ENCODE data around the gene AGPAT2.
"Not testable (repeated sequence)": the region's sequence is repeated elsewhere in the genome, so short reads cannot be mapped to it uniquely, and the experiment has no call there.

Gene AGPAT2

GRCh38 chr9:136707849-136708517 is 20.7 kb upstream of the AGPAT2 start:
- H3K4me3 ChIP-seq (ENCODE audit: low read depth, low read length) = no peak overlapping the region
- TF ChIP-seq CTCF (IDR thresholded peaks at IDR 0.05; ENCODE audit: low read depth, low read length, missing control alignments) = no peak
- no peak for DNase-seq (ENCODE audit: low read depth)

GRCh38 chr9:136707011-136707410 is 19.8 kb upstream of the AGPAT2 start:
- H3K4me3 ChIP-seq (ENCODE audit: low read depth, low read length) = no peak overlapping the region
- no peak for DNase-seq (ENCODE audit: low read depth)
- no peak for TF ChIP-seq CTCF (IDR thresholded peaks at IDR 0.05; ENCODE audit: low read depth, low read length, missing control alignments)

- no peak for TF ChIP-seq CTCF (IDR thresholded peaks at IDR 0.05; ENCODE audit: low read depth, low read length, missing control alignments)
- H3K4me3 ChIP-seq (ENCODE audit: low read depth, low read length) = no peak overlapping the region
- DNase-seq (ENCODE audit: low read depth) = no peak
These were observed 18.3 kb upstream of the AGPAT2 start for GRCh38 chr9:136705564-136705963.

- not testable (repeated sequence) for DNase-seq (ENCODE audit: low read depth); H3K4me3 ChIP-seq (ENCODE audit: low read depth, low read length)
These were observed 17.5 kb upstream of the AGPAT2 start for GRCh38 chr9:136704741-136705140.

- no peak overlapping the region for H3K4me3 ChIP-seq (ENCODE audit: low read depth, low read length)
- DNase-seq (ENCODE audit: low read depth) = no peak
- no peak for TF ChIP-seq CTCF (IDR thresholded peaks at IDR 0.05; ENCODE audit: low read depth, low read length, missing control alignments)
These were observed 16.1 kb upstream of the AGPAT2 start for GRCh38 chr9:136703276-136703860.

GRCh38 chr9:136701668-136702053 is 14.4 kb upstream of the AGPAT2 start:
- H3K4me3 ChIP-seq (ENCODE audit: low read depth, low read length) = no peak overlapping the region
- TF ChIP-seq CTCF (IDR thresholded peaks at IDR 0.05; ENCODE audit: low read depth, low read length, missing control alignments) = no peak
- DNase-seq (ENCODE audit: low read depth) = no peak

GRCh38 chr9:136700959-136701667 is 13.9 kb upstream of the AGPAT2 start:
- H3K4me3 ChIP-seq (ENCODE audit: low read depth, low read length) = peak overlapping the region; percentile 36
- DNase-seq (ENCODE audit: low read depth) = no peak
- TF ChIP-seq CTCF (IDR thresholded peaks at IDR 0.05; ENCODE audit: low read depth, low read length, missing control alignments) = no peak
